HG03025 (cell line): ENCODE measurements around the gene HSF2BP.
"Not testable (repeated sequence)": the region's sequence is repeated elsewhere in the genome, so short reads cannot be mapped to it uniquely, and the experiment has no call there.

ENCODE experiments used
- ATAC-seq: cut with Tn5 transposase; IDR thresholded peaks from one replicate; pipeline ENCODE4 v1.9.1; 2021; ENCODE audit warnings: mild to moderate bottlenecking, moderate library complexity; ENCODE audit not compliant: unreplicated experiment, low FRiP score

The HSF2BP gene

GRCh38 chr21:43623588-43623987 is 35.7 kb downstream of the HSF2BP start:
- no peak for ATAC-seq

GRCh38 chr21:43622796-43623195 is 36.5 kb downstream of the HSF2BP start:
- no peak for ATAC-seq

- ATAC-seq = no peak
These were observed 39.4 kb downstream of the HSF2BP start for GRCh38 chr21:43619856-43620255.

GRCh38 chr21:43619344-43619743 is 39.9 kb downstream of the HSF2BP start:
- no peak for ATAC-seq

- ATAC-seq = no peak
These were observed 40.3 kb downstream of the HSF2BP start for GRCh38 chr21:43618940-43619339.

GRCh38 chr21:43616861-43617260 is 42.4 kb downstream of the HSF2BP start:
- ATAC-seq = not testable (repeated sequence)

GRCh38 chr21:43614839-43615238 is 44.4 kb downstream of the HSF2BP start:
- no peak for ATAC-seq

GRCh38 chr21:43613755-43614638 is 45.3 kb downstream of the HSF2BP start:
- ATAC-seq = no peak

GRCh38 chr21:43611598-43612369 is 47.5 kb downstream of the HSF2BP start:
- ATAC-seq = no peak

- ATAC-seq = no peak
These were observed 49.6 kb downstream of the HSF2BP start for GRCh38 chr21:43609501-43610340.

- no peak for ATAC-seq
These were observed 50.6 kb downstream of the HSF2BP start for GRCh38 chr21:43608664-43609063.

GRCh38 chr21:43608225-43608624 is 51.1 kb downstream of the HSF2BP start:
- no peak for ATAC-seq

- no peak for ATAC-seq
These were observed 53.7 kb downstream of the HSF2BP start for GRCh38 chr21:43605320-43606215.

GRCh38 chr21:43604505-43605204 is 54.6 kb downstream of the HSF2BP start:
- no peak for ATAC-seq

- no peak for ATAC-seq
These were observed 55.4 kb downstream of the HSF2BP start for GRCh38 chr21:43603641-43604504.

GRCh38 chr21:43603233-43603626 is 56.1 kb downstream of the HSF2BP start:
- no peak for ATAC-seq

- no peak for ATAC-seq
These were observed 56.7 kb downstream of the HSF2BP start for GRCh38 chr21:43602266-43603232.
